ENCODE results near the gene SDHA.
"Not testable (repeated sequence)": the region's sequence is repeated elsewhere in the genome, so short reads cannot be mapped to it uniquely, and the experiment has no call there.

The SDHA gene

DNA sequence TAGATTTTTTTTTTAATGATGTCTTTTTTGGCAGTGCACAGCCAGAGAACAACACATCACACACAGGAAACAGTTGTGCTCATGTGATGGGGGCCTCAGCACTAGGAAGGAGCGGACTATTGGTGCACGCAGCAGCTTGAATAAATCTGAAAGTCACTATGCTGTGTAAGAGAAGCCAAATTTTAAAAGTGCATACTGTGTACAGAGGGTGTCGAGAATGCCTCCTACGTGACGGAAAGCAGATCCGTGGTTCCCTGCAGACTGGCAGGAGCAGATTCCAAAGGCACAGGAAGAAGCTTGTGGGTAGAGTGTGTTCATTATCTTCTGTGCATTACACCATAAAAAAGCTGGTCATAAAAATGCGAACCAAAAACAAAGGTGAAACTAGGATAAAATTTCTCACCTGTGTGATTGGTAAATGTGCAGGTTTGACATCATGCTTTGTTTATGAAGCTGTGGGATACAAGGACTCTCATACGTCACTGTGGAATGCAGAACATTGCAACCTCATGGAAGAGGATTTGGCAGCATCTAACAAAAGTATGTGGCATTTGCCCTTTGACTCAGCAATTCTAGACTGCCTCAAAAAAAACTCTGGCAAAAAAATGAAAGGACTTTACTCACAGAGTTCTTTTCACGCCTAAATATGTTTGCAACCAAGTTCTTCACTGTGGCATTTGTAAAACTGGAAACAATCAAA is 45.3 kb downstream of the SDHA start:
- DNase-seq: peak; percentile 92

DNA sequence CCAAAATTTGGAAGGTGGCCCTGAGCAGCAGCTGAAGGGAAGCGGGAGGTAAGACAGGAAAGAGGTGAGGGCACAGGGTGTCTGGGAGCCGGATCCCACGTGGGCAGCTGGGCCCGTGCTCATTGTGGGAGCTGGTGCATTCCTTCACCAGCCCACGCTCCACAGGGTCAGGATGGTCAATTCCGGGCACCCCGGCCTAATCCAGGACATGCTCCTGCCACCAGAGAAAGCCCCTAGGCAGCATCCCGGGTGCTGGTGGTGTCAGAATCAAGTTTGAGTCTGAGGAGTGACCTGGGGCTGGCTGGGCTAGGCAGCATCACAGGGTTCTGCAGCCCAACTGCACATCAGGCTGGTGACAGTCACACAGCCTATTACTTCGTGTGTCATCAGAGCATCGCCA is 46.2 kb downstream of the SDHA start:
- DNase-seq: no peak

DNA sequence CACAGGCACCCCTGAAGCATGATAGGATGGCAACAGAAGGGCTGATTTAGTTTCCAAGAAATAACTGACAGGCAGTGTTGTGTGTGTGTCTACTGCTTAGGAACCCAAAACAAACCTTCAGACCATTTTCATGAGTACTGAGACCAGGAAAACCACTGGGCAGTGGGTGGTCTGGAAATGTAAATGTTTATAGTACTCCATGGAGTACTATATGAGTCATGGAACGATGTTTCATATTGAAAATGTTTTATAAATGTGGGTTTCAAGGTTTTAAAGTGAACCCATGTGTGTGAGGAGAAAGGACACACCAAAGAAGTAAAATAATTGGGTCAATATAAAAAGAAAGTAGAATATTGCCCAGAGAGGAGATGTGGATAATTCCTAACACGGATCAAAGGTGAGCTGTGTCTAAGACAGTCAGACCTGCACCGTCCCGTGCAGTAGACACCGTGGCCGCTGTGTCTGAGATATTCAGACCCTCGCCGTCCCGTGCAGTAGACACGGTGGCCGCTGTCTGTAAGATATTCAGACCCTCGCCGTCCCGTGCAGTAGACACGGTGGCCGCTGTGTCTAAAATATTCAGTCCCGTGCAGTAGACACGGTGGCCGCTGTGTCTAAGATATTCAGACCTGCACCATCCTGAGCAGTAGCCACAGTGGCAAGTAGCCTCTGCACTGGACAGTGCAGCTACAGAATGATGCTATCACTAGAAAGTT is 48.3 kb downstream of the SDHA start:
- DNase-seq: peak; percentile 86

DNA sequence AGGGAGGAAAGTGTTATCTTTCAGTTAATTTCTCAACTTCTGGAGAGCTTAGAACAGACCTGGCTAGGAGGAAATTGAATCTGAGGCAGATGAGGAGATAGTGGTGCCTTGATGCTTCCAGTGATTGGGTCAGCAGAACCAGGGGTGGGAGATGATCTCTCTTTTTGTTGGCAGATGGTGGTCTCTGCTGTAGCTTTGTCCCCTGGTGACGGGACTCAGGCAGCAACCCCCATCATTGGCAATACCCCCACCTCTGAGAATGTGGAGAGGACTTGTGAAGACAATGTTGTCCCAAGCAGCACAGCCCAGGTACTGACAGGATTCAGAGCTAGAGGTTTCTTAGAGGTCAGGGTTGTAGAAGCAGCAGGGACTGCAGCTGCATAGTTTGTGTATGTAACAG is 49.6 kb downstream of the SDHA start:
- DNase-seq: no peak

DNA sequence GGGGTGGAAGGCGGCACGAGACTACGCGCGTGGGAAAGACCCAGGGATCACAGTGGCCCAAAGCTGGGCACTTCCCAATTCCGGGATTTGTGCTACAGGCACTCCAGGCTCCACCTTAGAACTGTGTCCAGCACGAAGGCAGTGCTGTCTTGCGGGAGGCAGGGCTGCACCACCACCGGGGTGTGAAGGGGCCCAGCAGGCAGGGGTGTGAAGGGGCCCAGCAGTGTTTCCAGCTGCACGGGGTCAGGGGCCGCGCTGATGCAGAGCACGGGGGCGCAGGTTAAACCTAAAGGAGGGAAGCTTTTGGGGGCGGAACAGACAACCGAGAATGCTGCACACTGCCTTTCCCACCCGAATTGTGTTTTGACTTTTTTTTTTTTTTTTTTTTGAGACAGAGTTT is 52.2 kb downstream of the SDHA start:
- DNase-seq: no peak

DNA sequence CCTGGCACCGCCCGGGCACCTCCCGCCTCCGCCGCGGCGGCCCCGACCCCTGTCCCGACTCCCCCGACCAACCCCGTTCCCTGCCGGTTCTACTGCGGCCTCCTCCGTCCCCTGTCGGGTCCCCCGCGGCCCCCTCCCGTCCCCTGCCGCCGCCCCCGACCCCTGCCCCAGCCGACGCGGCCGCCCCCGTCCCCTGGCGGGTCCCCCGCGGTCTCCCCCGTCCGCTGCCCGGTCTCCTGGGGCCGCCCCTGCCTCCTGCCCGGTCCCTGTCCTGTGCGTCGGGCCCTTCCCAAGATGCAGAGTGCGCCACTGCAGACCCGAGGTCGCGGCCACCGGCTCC is 53.7 kb downstream of the SDHA start:
- DNase-seq: not testable (repeated sequence)

DNA sequence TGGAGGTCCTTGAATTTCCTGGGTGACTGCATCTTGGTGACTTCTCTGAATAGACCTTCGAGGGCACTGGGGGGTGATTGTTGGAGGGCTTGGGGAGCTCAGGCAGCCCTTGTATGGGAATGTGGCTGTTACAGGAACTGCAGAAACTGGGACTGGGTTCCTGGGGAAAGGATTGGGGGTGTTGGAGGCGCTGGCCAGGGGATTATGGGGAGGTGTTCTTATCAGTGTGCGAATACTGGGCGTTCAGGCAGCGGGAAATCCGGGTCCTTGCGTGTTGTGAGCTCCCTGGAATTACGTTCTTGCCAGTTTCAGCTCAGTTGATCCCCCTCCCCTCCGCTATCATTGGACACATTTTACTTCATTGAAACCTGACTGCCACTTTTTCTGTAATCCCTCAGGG is 55.0 kb downstream of the SDHA start:
- not testable (repeated sequence) for DNase-seq

DNA sequence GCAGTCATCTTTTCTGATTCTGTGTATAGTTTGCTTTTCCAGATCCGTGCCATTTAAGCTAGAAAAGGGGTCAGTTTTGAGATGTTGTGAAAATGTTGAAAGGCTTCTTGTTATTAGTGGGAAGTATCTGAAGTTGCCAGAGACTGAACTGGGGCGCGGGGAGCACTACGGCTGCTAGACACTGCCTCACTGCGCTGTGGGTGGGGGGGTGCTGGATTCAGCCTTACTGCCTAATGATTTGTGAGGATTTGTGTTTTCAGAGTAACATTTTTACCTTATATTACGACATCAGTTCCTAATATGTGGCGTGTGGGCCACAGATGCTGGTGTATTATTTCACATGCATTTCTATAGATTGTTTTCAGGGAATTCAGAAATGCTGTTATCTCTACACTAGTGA is 55.4 kb downstream of the SDHA start:
- not testable (repeated sequence) for DNase-seq

DNA sequence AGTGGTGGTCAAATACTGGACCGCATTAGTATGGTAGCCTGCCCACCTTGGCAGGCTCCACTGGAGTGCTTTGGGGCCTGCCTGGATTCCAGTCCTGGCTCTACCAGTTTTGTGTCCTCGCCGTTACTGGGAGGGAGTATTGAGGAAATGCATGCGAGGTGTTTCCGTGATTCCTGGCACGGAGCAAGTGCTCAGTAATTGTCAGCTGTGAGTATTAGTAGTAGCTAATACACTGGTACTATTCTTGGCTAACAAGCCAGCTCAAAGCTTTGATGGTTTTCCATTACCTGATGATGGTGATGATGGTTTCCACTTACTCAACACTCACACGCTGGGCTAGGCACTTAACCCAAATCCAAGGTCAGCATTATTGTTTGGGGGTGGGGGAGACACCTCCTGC is 56.2 kb downstream of the SDHA start:
- DNase-seq: not testable (repeated sequence)

DNA sequence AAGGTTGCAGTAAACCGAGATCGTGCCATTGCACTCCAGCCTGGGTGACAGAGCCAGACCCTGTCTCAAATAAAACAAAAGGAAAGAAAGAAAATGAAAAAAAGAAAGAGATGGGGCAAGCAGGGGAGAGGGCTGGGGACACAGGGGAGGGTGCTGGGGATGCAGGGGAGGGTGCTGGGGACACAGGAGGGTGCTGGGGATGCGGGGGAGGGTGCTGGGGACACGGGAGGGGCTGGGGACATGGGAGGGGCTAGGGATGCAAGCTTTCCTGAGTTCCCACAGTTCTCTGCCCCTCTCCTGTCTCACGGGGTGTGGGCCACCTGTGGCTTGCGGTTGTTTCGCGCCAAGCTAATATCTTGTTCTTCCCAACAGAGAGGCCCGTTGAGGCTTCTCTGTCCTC is 60.5 kb downstream of the SDHA start:
- DNase-seq: no peak

DNA sequence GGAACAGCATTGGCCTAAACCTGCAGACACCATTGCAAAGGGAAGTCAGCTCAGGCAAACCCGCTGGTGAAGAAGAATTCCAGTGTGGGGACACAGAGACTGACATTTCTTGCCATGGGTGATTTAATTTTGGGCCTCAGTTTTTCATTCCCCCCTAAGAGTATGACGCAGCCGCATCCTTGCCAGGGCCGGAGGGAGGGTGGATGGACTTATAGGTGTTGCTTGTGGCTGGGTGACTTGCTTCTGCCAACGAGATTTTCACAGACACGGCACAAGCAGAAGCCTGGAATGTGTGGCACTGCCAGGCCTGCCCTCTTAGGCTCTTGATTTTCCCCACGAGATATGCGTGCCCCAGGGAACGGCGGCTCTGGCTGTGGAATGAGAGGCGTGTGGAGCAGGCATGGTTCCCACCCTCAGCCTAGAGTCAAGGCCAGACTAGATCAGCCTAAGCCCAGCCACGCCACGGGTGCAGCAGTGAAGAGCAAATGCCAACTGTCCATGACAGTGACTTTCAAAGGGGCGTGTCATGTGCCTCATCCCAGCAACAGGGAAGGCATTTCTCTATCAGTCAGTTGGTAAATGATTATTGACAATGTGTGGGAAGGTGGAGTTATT is 61.0 kb downstream of the SDHA start:
- not testable (repeated sequence) for DNase-seq

DNA sequence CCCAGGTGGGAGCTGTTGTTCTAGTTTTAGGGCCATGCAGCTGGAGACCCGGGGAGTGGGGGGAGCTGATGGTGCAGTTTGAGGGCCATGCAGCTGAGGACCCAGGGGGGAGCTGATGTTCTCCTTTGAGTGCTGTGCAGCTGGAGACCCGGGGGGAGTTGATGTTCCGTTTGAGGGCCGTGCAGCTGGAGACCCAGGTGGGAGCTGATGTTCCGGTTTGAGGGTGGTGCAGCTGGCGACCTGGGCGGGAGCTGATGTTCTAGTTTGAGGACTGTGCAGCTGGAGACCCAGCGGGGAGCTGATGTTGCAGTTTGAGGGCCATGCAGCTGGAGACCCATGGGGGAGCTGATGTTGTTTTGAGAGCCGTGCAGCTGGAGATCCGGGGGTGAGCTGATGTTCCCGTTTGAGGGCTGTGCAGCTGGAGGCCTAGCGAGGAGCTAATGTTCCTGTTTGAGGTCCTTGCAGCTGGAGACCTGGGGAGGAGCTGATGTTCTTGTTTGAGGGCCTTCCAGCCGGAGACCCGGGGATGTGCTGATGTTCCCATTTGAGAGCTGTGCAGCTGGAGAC is 68.0 kb downstream of the SDHA start:
- DNase-seq: no peak

DNA sequence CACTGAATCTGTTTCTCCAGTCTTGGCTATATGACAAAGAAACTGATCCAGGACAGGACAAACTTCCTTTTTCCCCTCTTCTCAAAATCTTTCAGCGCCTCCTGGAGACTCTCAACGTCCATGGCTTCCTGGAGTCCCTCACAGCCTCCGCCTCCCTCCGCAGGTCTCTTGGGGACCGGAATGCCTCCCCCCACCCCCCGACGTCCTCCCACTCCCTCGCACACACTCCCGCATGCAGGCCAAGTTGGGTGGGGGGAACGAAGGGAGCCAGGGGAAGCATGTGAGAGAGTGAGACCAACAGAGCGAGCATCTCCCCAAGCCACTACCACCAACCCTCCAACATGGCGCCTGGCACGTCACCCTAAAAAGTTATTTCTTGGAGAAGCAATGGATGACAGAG is 72.1 kb downstream of the SDHA start:
- DNase-seq: not testable (repeated sequence)

DNA sequence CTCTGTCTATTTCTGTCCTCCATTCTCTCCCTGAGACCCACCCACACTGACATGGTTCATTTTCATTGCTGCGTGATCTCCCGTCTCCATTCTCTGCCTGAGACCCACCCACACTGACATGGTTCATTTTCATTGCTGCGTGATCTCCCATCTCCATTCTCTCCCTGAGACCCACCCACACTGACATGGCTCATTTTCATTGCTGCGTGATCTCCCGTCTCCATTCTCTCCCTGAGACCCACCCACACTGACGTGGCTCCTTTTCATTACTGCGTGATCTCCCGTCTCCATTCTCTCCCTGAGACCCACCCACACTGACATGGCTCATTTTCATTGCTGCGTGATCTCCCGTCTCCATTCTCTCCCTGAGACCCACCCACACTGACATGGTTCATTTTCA is 73.2 kb downstream of the SDHA start:
- DNase-seq: not testable (repeated sequence)

DNA sequence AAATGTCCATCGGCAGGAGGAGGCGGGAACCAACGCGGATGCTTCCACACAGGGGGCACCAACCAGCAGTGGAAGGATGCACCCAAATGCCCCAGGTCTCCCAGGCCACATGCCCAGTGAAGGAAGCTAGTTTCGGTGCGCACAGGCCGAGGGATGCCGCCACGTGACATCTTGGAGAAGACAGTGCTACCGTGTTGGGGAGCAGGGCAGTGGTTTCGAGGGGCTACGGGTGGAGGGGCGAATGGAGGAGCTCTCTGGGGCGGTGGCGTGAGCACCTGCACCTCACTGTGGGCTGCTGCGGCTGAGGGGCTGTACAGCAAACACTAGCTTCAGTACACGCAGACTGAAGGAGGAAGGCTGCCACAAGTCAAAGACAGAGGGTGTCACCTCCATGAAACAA is 76.7 kb downstream of the SDHA start:
- DNase-seq: not testable (repeated sequence)

DNA sequence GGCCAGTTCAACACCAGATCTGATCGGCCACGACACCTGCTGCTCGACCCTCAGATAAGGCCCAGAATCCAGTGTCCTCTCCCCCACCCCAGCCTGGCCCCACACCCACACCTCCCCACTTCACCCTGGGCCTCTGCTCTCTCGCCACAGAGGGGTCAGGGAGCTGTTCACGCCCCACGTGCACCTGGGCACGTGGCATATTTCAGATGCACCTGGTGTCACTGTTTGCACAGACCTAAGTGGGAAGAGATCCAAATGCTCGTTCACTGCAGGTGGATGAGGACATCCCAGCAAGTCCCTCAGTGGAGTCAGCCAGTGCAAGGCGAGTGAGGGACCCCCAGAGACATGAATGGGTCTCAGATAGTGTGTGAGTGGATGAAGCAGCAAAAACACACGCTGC is 78.1 kb downstream of the SDHA start:
- not testable (repeated sequence) for DNase-seq

DNA sequence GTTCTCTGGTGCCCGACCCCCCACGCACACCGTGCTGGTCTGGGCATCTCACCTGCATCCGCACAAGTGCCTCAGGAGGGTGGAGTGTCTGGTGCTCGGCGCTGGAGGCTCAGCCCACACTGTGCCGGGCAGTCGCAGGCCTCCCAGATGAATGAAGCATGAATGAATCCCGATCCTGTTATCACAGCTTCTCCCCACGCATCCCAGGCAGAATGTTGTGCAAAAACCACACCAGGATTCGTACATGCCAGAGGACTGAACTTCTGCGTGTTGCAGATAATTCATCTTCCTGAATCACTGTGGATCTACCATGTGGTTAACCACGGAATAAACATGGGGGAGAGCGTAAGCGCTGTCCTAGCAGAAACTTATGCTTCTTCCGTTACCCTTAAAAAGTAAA is 78.8 kb downstream of the SDHA start:
- DNase-seq: peak; percentile 59

DNA sequence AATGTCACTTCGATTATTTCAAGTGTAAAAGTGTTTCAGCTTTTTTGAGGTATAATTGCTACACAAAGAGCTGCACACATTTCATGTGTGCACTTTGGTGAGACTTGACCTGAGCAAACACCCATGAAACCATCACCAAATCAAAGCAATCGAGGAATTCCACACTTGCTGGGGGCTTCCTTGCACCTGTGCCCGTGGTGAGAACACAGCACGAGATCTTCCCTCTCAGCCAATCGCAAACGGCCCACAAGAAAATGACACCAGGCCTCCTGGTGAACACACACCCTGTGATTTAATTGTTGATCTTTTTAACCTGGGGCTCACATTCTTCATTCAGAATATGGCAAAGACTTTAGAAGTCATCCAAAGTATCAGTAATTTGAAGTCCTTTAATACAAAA is 79.3 kb downstream of the SDHA start:
- DNase-seq: not testable (repeated sequence)

DNA sequence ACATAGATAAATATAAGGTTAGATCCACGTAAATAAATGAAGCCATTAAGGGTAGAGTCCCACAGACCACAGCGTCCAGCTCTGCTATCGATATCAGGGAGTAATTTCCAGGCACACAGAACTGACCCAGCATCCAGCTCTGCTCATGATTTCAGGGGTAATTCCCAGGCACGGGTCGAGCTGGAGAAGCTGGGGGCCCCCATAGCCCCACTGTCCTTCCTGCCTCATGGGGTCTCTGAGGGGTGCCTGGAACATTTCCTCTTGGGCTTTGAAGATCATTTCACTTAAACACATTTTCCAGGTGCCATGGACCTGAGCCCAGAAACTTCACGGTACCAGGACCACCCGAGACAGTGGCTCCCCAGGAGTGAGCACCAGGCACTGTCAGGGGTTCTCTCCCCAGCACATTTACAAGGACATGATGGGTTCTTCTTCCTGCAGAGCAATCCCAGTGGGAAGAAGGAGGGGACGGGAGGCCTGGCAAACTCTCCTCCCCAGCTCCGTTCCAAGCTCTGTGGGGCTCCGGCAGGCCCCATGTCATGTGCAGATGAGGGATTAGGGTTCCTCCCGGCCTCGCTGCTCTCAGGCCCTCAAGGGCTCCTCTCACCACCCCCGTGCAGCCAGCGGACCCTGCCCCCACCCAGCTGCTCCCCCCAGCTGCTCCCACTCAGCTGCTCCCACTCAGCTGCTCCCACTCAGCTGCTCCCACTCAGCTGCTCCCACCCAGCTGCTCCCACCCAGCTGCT is 80.0 kb downstream of the SDHA start:
- DNase-seq: not testable (repeated sequence)

DNA sequence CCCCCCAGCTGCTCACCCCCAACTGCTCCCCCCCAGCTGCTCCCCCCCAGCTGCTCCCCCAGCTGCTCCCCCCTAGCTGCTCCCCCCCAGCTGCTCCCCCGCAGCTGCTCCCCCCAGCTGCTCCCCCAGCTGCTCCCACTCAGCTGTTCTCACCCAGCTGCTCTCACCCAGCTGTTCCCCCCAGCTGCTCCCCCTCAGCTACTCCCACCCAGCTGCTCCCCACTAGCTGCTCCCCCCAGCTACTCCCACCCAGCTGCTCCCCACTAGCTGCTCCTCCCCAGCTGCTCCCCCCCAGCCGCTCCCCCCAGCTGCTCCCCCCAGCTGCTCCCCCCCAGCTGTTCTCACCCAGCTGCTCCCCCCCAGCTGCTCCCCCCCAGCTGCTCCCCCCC is 80.6 kb downstream of the SDHA start:
- no peak for DNase-seq

DNA sequence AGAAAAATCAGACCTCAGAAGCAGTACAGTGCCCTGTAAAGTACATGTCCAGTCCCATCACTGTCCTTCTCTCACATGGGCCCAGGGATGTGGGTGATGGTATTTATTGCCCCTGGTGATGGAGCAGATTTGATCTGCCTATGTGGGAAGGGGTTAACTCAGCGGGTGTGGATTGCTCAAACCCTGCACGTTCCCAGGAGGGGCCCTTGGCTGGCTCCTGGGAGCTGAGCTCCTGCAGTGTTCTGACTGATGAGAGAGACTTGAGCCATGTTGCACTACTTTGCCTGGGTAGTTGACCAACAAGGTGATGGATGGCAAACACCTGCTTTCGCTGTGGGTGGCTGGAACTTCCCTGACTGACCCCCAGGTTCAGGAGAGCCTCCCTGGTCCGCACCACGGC is 81.8 kb downstream of the SDHA start:
- not testable (repeated sequence) for DNase-seq

DNA sequence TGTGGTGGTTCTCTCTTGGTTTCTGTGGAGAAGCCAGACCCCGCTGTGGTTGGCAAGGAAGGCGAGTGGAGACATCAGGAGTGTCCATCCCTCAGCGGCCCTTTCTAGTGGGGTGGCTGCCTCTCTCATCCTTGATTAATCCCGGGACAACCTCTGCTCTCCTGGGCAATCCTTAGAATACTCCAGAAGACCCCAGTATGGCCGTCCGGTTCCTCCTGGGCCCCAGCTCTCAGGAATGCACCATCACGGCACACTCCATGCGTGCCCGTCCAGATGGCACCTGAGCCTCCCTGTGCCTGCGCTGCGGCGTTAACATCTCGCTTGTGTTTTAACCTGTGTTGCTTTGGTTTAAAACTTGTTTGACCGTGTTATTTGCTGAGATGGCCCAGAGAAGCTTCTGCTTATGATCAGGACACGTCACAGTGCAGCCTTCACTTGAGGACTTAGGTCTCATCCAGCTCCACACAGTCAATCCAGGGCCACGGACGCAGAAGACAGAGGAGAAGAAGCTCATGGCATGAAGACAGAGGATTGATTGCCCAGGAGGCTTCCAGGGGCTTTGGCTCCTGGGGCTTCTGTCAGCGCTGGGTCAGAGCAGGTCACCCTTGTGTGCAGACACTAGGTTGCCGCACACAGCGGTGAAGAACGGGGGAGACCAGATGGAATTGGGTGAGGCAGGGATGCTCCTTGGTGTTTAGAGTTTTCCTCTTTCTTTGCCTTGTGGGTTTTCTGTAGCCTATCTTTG is 82.7 kb downstream of the SDHA start:
- not testable (repeated sequence) for DNase-seq

All from fibroblast of skin of back (primary cell).